ENCODE measurements around the gene M1AP. TPM values are rescaled to one million over a fixed set of nuclear protein-coding genes. Genes with fewer than 3 reads are reported as not detected.

M1AP gene
- total and polyA plus RNA-seq, 9 of the 15 experiments (the other 6 are each of a cell fraction or from before 2014, with no cell fraction given) = 0.06 to 0.33 (median 0.11) TPM; not detected in 4

DNA sequence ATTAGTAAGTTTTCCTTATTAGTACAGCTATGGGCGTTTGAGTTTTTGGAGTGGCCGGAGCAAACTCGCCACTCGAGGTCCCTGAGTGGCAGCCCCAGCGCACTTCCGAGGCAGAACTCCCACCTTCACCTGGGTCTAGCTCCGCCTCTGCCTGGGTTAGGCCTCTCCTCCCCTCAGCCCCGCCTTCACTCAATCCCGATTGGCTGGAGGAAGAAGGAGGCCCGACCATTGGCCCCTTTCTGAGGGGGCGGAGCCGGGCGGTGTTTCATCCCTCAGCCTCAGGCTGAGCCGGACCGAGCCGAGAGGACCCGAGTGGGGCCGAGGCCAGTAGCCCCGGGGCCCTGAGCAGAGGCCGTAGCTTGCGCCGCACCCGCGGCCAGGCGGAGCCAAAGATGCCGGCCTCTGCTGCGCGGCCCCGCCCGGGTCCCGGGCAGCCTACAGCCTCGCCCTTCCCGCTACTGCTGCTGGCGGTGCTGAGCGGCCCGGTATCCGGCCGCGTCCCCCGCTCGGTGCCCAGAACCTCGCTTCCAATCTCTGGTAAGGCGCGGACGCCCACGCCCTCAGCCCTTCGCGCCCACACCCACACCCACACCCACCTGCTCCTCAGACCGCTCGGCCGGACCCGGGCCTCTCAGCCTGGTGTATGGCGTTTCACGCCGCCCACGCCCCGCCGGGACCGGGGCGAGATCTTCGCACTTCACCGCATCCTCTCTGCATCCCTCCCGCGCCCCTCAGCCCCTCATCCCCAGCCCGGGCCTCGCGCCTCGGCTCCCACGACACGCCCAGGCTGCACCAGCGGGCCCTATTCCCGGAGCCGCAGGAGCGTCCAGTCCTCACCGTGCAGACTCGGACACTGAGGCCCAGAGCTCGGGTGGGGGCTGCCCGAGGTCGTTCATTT, 6.1 kb upstream of the M1AP start, which contains the start of gene SEMA4F (continued):
- TF ChIP-seq, protein P1, sequence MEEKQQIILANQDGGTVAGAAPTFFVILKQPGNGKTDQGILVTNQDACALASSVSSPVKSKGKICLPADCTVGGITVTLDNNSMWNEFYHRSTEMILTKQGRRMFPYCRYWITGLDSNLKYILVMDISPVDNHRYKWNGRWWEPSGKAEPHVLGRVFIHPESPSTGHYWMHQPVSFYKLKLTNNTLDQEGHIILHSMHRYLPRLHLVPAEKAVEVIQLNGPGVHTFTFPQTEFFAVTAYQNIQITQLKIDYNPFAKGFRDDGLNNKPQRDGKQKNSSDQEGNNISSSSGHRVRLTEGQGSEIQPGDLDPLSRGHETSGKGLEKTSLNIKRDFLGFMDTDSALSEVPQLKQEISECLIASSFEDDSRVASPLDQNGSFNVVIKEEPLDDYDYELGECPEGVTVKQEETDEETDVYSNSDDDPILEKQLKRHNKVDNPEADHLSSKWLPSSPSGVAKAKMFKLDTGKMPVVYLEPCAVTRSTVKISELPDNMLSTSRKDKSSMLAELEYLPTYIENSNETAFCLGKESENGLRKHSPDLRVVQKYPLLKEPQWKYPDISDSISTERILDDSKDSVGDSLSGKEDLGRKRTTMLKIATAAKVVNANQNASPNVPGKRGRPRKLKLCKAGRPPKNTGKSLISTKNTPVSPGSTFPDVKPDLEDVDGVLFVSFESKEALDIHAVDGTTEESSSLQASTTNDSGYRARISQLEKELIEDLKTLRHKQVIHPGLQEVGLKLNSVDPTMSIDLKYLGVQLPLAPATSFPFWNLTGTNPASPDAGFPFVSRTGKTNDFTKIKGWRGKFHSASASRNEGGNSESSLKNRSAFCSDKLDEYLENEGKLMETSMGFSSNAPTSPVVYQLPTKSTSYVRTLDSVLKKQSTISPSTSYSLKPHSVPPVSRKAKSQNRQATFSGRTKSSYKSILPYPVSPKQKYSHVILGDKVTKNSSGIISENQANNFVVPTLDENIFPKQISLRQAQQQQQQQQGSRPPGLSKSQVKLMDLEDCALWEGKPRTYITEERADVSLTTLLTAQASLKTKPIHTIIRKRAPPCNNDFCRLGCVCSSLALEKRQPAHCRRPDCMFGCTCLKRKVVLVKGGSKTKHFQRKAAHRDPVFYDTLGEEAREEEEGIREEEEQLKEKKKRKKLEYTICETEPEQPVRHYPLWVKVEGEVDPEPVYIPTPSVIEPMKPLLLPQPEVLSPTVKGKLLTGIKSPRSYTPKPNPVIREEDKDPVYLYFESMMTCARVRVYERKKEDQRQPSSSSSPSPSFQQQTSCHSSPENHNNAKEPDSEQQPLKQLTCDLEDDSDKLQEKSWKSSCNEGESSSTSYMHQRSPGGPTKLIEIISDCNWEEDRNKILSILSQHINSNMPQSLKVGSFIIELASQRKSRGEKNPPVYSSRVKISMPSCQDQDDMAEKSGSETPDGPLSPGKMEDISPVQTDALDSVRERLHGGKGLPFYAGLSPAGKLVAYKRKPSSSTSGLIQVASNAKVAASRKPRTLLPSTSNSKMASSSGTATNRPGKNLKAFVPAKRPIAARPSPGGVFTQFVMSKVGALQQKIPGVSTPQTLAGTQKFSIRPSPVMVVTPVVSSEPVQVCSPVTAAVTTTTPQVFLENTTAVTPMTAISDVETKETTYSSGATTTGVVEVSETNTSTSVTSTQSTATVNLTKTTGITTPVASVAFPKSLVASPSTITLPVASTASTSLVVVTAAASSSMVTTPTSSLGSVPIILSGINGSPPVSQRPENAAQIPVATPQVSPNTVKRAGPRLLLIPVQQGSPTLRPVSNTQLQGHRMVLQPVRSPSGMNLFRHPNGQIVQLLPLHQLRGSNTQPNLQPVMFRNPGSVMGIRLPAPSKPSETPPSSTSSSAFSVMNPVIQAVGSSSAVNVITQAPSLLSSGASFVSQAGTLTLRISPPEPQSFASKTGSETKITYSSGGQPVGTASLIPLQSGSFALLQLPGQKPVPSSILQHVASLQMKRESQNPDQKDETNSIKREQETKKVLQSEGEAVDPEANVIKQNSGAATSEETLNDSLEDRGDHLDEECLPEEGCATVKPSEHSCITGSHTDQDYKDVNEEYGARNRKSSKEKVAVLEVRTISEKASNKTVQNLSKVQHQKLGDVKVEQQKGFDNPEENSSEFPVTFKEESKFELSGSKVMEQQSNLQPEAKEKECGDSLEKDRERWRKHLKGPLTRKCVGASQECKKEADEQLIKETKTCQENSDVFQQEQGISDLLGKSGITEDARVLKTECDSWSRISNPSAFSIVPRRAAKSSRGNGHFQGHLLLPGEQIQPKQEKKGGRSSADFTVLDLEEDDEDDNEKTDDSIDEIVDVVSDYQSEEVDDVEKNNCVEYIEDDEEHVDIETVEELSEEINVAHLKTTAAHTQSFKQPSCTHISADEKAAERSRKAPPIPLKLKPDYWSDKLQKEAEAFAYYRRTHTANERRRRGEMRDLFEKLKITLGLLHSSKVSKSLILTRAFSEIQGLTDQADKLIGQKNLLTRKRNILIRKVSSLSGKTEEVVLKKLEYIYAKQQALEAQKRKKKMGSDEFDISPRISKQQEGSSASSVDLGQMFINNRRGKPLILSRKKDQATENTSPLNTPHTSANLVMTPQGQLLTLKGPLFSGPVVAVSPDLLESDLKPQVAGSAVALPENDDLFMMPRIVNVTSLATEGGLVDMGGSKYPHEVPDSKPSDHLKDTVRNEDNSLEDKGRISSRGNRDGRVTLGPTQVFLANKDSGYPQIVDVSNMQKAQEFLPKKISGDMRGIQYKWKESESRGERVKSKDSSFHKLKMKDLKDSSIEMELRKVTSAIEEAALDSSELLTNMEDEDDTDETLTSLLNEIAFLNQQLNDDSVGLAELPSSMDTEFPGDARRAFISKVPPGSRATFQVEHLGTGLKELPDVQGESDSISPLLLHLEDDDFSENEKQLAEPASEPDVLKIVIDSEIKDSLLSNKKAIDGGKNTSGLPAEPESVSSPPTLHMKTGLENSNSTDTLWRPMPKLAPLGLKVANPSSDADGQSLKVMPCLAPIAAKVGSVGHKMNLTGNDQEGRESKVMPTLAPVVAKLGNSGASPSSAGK (IDR thresholded peaks at IDR 0.05) = peak; percentile 86
- TF ChIP-seq NFIX (CRISPR knock-in tag; IDR thresholded peaks at IDR 0.05; ENCODE audit: low read depth) (no peak), RHOXF2B (CRISPR knock-in tag; conservative IDR thresholded peaks at IDR 0.05) (no peak), CBFA2T2 (conservative IDR thresholded peaks at IDR 0.05) (no peak), SMAD4 (CRISPR knock-in tag; conservative IDR thresholded peaks at IDR 0.05) (no peak), BRD9 (IDR thresholded peaks at IDR 0.05; ENCODE audit: low read depth, partially characterized antibody) (no peak)
- TF ChIP-seq, protein P2, sequence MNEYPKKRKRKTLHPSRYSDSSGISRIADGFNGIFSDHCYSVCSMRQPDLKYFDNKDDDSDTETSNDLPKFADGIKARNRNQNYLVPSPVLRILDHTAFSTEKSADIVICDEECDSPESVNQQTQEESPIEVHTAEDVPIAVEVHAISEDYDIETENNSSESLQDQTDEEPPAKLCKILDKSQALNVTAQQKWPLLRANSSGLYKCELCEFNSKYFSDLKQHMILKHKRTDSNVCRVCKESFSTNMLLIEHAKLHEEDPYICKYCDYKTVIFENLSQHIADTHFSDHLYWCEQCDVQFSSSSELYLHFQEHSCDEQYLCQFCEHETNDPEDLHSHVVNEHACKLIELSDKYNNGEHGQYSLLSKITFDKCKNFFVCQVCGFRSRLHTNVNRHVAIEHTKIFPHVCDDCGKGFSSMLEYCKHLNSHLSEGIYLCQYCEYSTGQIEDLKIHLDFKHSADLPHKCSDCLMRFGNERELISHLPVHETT (CRISPR knock-in tag; conservative IDR thresholded peaks at IDR 0.05 in 1 of 2, IDR thresholded peaks at IDR 0.05 in 1 of 2) = no peak
- TF ChIP-seq, protein P3, sequence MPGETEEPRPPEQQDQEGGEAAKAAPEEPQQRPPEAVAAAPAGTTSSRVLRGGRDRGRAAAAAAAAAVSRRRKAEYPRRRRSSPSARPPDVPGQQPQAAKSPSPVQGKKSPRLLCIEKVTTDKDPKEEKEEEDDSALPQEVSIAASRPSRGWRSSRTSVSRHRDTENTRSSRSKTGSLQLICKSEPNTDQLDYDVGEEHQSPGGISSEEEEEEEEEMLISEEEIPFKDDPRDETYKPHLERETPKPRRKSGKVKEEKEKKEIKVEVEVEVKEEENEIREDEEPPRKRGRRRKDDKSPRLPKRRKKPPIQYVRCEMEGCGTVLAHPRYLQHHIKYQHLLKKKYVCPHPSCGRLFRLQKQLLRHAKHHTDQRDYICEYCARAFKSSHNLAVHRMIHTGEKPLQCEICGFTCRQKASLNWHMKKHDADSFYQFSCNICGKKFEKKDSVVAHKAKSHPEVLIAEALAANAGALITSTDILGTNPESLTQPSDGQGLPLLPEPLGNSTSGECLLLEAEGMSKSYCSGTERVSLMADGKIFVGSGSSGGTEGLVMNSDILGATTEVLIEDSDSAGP (CRISPR knock-in tag; IDR thresholded peaks at IDR 0.05) = no peak
- TF ChIP-seq, protein P4, sequence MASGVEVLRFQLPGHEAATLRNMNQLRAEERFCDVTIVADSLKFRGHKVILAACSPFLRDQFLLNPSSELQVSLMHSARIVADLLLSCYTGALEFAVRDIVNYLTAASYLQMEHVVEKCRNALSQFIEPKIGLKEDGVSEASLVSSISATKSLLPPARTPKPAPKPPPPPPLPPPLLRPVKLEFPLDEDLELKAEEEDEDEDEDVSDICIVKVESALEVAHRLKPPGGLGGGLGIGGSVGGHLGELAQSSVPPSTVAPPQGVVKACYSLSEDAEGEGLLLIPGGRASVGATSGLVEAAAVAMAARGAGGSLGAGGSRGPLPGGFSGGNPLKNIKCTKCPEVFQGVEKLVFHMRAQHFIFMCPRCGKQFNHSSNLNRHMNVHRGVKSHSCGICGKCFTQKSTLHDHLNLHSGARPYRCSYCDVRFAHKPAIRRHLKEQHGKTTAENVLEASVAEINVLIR (CRISPR knock-in tag; IDR thresholded peaks at IDR 0.05) = no peak
